B cell (primary cell): ENCODE data around the gene FDXACB1.

ENCODE experiments used
- EZH2 ChIP-seq: IDR thresholded peaks from 2 replicates; pipeline ENCODE4 v1.6.1; 2012; ENCODE audit warnings: borderline replicate concordance, low read depth, mild to moderate bottlenecking, moderate library complexity, low read length; ENCODE audit not compliant: insufficient read depth, poor library complexity, severe bottlenecking
- TF ChIP-seq, protein P1 (sequence below): fragments of 200-600 bp; IDR thresholded peaks from one replicate; pipeline ENCODE4 v1.8.0; 2022; ENCODE audit warnings: antibody characterized with exemption, mild to moderate bottlenecking

DNA sequence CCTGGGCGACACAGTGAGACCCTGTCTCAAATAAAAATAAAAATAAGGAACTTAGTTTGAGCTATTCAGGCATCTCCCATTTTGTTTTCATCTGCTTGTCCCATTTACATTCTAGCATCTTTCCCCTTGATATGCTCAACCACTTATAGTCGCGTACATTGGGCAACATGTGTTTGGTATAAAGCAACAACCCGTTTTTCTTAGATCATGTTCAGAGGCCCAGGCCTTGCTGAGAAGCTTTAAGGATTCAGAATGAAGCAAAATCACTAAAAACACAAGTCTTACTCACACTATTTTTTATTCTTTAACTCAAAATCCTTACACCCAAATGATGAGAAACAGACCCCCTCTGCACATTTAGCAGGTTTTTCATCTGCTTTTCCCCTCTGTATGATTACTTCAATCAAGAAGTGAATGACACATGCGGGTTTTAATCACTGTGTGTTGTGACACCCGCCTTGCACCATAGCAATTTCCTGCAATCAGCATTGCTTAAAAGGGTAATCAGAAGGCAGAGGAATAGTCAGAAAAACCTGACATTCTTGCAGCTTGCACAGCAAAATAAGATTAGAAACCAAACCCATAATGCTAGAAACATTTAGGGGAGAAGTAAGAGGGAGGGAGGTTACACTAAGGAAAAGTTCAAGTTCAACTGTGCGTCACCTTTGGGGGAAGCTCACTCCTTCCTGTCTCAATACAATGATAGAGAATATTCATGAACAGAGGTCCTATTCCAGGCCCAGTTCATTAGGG, 33.5 kb downstream of the FDXACB1 start:
- TF ChIP-seq, protein P1, sequence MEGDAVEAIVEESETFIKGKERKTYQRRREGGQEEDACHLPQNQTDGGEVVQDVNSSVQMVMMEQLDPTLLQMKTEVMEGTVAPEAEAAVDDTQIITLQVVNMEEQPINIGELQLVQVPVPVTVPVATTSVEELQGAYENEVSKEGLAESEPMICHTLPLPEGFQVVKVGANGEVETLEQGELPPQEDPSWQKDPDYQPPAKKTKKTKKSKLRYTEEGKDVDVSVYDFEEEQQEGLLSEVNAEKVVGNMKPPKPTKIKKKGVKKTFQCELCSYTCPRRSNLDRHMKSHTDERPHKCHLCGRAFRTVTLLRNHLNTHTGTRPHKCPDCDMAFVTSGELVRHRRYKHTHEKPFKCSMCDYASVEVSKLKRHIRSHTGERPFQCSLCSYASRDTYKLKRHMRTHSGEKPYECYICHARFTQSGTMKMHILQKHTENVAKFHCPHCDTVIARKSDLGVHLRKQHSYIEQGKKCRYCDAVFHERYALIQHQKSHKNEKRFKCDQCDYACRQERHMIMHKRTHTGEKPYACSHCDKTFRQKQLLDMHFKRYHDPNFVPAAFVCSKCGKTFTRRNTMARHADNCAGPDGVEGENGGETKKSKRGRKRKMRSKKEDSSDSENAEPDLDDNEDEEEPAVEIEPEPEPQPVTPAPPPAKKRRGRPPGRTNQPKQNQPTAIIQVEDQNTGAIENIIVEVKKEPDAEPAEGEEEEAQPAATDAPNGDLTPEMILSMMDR, result no peak
- no peak for TF ChIP-seq EZH2
